ENCODE data around the gene ACTN1.
"Not testable (repeated sequence)": the region's sequence is repeated elsewhere in the genome, so short reads cannot be mapped to it uniquely, and the experiment has no call there.

DNA sequence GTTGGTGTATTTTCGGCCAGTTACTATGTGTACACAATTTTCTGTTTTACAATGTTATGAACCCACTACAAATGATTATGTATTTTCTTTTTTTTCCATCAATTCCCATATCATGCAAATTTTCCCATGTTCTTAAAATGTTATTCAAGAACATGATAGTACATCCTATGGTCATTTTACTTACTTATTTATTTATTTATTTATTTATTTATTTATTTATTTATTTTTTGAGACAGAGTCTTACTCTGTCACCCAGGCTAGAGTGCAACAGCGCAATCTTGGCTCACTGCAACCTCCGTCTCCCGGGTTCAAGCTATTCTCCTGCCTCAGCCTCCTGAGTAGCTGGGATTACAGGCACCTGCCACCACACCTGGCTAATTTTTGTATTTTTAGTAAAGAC is 131.5 kb downstream of the ACTN1 start:
- TF ChIP-seq RAD21 (IDR thresholded peaks at IDR 0.05; ENCODE audit: low read length); RFX5 (IDR thresholded peaks at IDR 0.05; ENCODE audit: low read length); MXI1 (IDR thresholded peaks at IDR 0.05; ENCODE audit: low read depth, low read length); YY1 (IDR thresholded peaks at IDR 0.05; ENCODE audit: low read depth); FOXM1 (IDR thresholded peaks at IDR 0.05; ENCODE audit: low read depth); POLR2AphosphoS5 (IDR thresholded peaks at IDR 0.05; ENCODE audit: low read depth, low read length); FOXJ3 (CRISPR knock-in tag; IDR thresholded peaks at IDR 0.05); NRF1 (IDR thresholded peaks at IDR 0.05; ENCODE audit: low read depth, low read length): not testable (repeated sequence)
- TF ChIP-seq, protein P1, sequence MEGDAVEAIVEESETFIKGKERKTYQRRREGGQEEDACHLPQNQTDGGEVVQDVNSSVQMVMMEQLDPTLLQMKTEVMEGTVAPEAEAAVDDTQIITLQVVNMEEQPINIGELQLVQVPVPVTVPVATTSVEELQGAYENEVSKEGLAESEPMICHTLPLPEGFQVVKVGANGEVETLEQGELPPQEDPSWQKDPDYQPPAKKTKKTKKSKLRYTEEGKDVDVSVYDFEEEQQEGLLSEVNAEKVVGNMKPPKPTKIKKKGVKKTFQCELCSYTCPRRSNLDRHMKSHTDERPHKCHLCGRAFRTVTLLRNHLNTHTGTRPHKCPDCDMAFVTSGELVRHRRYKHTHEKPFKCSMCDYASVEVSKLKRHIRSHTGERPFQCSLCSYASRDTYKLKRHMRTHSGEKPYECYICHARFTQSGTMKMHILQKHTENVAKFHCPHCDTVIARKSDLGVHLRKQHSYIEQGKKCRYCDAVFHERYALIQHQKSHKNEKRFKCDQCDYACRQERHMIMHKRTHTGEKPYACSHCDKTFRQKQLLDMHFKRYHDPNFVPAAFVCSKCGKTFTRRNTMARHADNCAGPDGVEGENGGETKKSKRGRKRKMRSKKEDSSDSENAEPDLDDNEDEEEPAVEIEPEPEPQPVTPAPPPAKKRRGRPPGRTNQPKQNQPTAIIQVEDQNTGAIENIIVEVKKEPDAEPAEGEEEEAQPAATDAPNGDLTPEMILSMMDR (IDR thresholded peaks at IDR 0.05), result not testable (repeated sequence)
- TF ChIP-seq, protein P2, sequence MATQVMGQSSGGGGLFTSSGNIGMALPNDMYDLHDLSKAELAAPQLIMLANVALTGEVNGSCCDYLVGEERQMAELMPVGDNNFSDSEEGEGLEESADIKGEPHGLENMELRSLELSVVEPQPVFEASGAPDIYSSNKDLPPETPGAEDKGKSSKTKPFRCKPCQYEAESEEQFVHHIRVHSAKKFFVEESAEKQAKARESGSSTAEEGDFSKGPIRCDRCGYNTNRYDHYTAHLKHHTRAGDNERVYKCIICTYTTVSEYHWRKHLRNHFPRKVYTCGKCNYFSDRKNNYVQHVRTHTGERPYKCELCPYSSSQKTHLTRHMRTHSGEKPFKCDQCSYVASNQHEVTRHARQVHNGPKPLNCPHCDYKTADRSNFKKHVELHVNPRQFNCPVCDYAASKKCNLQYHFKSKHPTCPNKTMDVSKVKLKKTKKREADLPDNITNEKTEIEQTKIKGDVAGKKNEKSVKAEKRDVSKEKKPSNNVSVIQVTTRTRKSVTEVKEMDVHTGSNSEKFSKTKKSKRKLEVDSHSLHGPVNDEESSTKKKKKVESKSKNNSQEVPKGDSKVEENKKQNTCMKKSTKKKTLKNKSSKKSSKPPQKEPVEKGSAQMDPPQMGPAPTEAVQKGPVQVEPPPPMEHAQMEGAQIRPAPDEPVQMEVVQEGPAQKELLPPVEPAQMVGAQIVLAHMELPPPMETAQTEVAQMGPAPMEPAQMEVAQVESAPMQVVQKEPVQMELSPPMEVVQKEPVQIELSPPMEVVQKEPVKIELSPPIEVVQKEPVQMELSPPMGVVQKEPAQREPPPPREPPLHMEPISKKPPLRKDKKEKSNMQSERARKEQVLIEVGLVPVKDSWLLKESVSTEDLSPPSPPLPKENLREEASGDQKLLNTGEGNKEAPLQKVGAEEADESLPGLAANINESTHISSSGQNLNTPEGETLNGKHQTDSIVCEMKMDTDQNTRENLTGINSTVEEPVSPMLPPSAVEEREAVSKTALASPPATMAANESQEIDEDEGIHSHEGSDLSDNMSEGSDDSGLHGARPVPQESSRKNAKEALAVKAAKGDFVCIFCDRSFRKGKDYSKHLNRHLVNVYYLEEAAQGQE (IDR thresholded peaks at IDR 0.05; ENCODE audit: low read depth, low read length), result not testable (repeated sequence)
- TF ChIP-seq, protein P3, sequence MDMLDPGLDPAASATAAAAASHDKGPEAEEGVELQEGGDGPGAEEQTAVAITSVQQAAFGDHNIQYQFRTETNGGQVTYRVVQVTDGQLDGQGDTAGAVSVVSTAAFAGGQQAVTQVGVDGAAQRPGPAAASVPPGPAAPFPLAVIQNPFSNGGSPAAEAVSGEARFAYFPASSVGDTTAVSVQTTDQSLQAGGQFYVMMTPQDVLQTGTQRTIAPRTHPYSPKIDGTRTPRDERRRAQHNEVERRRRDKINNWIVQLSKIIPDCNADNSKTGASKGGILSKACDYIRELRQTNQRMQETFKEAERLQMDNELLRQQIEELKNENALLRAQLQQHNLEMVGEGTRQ (IDR thresholded peaks at IDR 0.05; ENCODE audit: borderline replicate concordance, low read depth, low read length), result not testable (repeated sequence)
- TF ChIP-seq, protein P4, sequence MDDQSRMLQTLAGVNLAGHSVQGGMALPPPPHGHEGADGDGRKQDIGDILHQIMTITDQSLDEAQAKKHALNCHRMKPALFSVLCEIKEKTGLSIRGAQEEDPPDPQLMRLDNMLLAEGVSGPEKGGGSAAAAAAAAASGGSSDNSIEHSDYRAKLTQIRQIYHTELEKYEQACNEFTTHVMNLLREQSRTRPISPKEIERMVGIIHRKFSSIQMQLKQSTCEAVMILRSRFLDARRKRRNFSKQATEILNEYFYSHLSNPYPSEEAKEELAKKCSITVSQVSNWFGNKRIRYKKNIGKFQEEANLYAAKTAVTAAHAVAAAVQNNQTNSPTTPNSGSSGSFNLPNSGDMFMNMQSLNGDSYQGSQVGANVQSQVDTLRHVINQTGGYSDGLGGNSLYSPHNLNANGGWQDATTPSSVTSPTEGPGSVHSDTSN (IDR thresholded peaks at IDR 0.05), result not testable (repeated sequence)
